Left lung (tissue), 10 donors: ENCODE measurements around the gene CDK5RAP2. TPM values are rescaled to one million over a fixed set of nuclear protein-coding genes. Genes with fewer than 3 reads are reported as not detected.

Experiments
- ATAC-seq: fragments of 200-7000 bp; cut with Tn5 transposase; one replicate; pipeline ENCODE4 v1.9.1; 2020; ENCODE audit warnings: moderate library complexity
- DNase-seq, 4 donors: peaks; one replicate each; pipeline ENCODE4 v3.0.0-alpha.2; 2013 to 2020
- H3K27ac ChIP-seq, 2 donors: fragments of 200-600 bp; sonication (generic) in 1 of 2; one replicate each; pipeline versions ENCODE4 v1.5.0 to v1.8.0; 2020 to 2021
- H3K27me3 ChIP-seq, 2 donors: fragments of 200-600 bp; sonication (generic) in 1 of 2; one replicate each; pipeline versions ENCODE4 v1.5.0 to v1.8.0; 2020 to 2021
- H3K36me3 ChIP-seq, 2 donors: fragments of 200-600 bp; sonication (generic) in 1 of 2; one replicate each; pipeline versions ENCODE4 v1.5.0 to v1.8.0; 2020 to 2021
- H3K4me1 ChIP-seq, 2 donors: fragments of 200-600 bp; one replicate each; pipeline ENCODE4 v1.8.0; 2021
- H3K4me3 ChIP-seq, 2 donors: fragments of 200-600 bp; sonication (generic) in 1 of 2; one replicate each; pipeline versions ENCODE4 v1.5.0 to v1.8.0; 2020 to 2021; ENCODE audit warnings: mild to moderate bottlenecking in 1 of 2
- H3K9me3 ChIP-seq, 2 donors: fragments of 200-600 bp; sonication (generic) in 1 of 2; one replicate each; pipeline versions ENCODE4 v1.5.0 to v1.8.0; 2020 to 2021
- CTCF ChIP-seq, 2 donors: fragments of 200-600 bp; sonication (generic) in 1 of 2; IDR thresholded peaks; one replicate each; pipeline versions ENCODE4 v1.5.0 to v1.8.0; 2021; ENCODE audit warnings: antibody characterized with exemption in 2 of 2
- intact Hi-C, 2 donors: fragments of 100-400 bp; cut with DNase I; formaldehyde crosslinking; loops; one replicate each; pipeline versions ENCODE4 v1.11.2 to v1.14.2; 2022
- polyA plus RNA-seq, 6 donors: library from polyadenylated mRNA; unstranded; fragments of 120-200 nt; gene quantifications; one replicate each; pipeline ENCODE4 v1.2.1, GENCODE V29; 2013; ENCODE audit not compliant: insufficient read length in 6 of 6
- total RNA-seq, 2 donors: library from RNA; stranded (reverse); fragmentation: NEBNext Ultra II Directional; extraction: Animal tissue kit (Norgen Biotek cat#: 25700); gene quantifications; one replicate each; pipeline ENCODE4 v1.2.1, GENCODE V29; 2021
- donor health status: DM: no; HTN: yes; CAD: no.
- donor health status: DM: no; HTN: no; CAD: no.

CDK5RAP2 gene
- total and polyA plus RNA-seq, 8 donors, result 40.5 to 75.7 (median 62.6) TPM

DNA sequence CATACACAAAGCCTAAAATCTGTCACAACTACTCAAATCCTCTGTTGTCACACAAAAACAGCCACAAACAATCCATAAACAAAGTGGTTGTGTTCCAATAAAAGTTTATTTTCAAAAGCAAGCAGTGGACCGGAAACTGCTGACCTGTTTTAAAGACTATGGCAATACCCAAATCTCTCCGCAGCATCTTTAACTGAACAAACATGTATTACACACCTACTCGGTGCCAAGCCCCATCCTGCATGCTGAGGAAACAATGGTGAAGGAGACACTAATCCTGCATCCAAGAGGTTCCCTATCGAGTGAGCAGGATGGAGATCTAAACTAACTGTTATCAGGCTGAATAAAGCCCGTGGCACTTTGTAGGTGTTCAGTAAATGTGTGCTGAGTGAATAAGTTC lies 11.2 kb downstream of the CDK5RAP2 start:
- no peaks in the 10 kb centered on the region for H3K27me3 ChIP-seq
- intact Hi-C loops, result no loop called here

GRCh38 chr9:120567874-120568273 lies 12.1 kb downstream of the CDK5RAP2 start:
- Histone ChIP-seq H3K36me3 (peaks cover 0 to 83% of the 10 kb centered on the region in 2 donors), H3K9me3 (no peaks in the 10 kb centered on the region), H3K27me3 (no peaks in the 10 kb centered on the region), H3K4me3 (no peak overlapping the region), H3K4me1 (peaks cover 0 to 5% of the 10 kb centered on the region in 2 donors), H3K27ac (no peak overlapping the region)
- no peak for TF ChIP-seq CTCF (IDR thresholded peaks at IDR 0.05)
- ATAC-seq (no peak), DNase-seq (no peak)
- intact Hi-C loops, result no loop called here

More for the DNA sequence above, 11.2 kb downstream of the CDK5RAP2 start:
- Histone ChIP-seq H3K9me3 (no peaks in the 10 kb centered on the region), H3K4me1 (no peaks in the 10 kb centered on the region), H3K4me3 (no peak overlapping the region), H3K36me3 (peaks cover 0 to 73% of the 10 kb centered on the region in 2 donors), H3K27ac (no peak overlapping the region)
- ATAC-seq (no peak), DNase-seq (no peak)
- TF ChIP-seq CTCF (IDR thresholded peaks at IDR 0.05), result no peak

DNA sequence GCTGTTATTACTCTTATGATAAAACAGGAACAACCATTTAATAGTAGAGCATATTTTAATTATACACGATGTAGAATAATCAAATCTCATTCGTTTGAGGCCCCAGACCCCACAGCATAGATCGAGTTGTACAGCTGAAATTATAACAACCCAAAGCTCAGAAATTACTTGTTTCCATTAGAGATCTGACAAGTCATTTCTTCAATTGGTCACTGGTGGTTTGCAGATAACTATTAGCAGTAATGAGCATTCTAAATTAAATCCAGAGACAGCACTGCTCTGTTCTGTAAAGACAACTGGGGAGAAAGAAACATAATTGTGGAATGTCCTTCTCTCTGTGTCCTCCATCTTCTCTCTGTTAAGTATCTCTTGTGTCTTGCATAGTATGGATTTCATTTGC lies 12.9 kb downstream of the CDK5RAP2 start:
- peaks cover 0 to 83% of the 10 kb centered on the region in 2 donors for H3K36me3 ChIP-seq
- intact Hi-C loops, result no loop called here
- no peak for ATAC-seq
- H3K9me3 ChIP-seq, result no peaks in the 10 kb centered on the region
- H3K4me3 ChIP-seq, result no peak overlapping the region
- DNase-seq, result no peak
- no peak overlapping the region for H3K27ac ChIP-seq
- no peaks in the 10 kb centered on the region for H3K27me3 ChIP-seq
- no peak for TF ChIP-seq CTCF (IDR thresholded peaks at IDR 0.05)
- H3K4me1 ChIP-seq, result peaks cover 0 to 5% of the 10 kb centered on the region in 2 donors

DNA sequence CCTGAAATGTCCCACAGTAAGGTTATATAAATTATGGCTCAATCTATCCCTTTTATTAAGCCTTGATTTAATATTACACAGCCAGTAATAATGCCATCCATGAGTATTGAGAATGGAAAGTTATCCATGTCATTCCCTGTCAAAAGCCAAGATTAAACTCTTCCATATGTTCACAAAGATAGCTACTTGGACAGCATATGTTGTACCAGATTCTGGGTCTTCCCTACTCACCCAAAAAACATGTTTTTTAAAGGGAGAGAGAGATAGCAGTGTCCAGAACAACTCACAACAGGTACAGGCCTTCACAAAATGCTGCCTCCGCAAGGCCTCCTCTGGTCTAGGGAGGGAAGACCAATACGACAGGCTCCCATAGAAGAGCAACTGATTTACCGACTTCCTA lies 15.4 kb downstream of the CDK5RAP2 start:
- H3K4me1 ChIP-seq, result peaks cover 0 to 5% of the 10 kb centered on the region in 2 donors
- no peak for ATAC-seq
- H3K4me3 ChIP-seq, result no peak overlapping the region
- H3K27ac ChIP-seq, result no peak overlapping the region
- no peaks in the 10 kb centered on the region for H3K9me3 ChIP-seq
- intact Hi-C loops, result no loop called here
- no peaks in the 10 kb centered on the region for H3K27me3 ChIP-seq
- TF ChIP-seq CTCF (IDR thresholded peaks at IDR 0.05), result no peak
- DNase-seq, result no peak
- H3K36me3 ChIP-seq, result peaks cover 0 to 68% of the 10 kb centered on the region in 2 donors

GRCh38 chr9:120562861-120563443 lies 17.0 kb downstream of the CDK5RAP2 start:
- peaks cover 0 to 5% of the 10 kb centered on the region in 2 donors for H3K4me1 ChIP-seq
- no peaks in the 10 kb centered on the region for H3K27me3 ChIP-seq
- no peaks in the 10 kb centered on the region for H3K9me3 ChIP-seq
- ATAC-seq, result no peak
- H3K27ac ChIP-seq, result no peak overlapping the region
- intact Hi-C loops, result no loop called here
- no peak overlapping the region for H3K4me3 ChIP-seq
- peaks cover 0 to 53% of the 10 kb centered on the region in 2 donors for H3K36me3 ChIP-seq
- DNase-seq, result no peak
- TF ChIP-seq CTCF (IDR thresholded peaks at IDR 0.05), result no peak
